Fibroblast of lung (primary cell): Measurements from ENCODE around the gene A2M. TPM values are rescaled to one million over a fixed set of nuclear protein-coding genes. Genes with fewer than 3 reads are reported as not detected.

ENCODE experiments used
- DNase-seq, 2 donors: peaks; one replicate each; pipeline versions ENCODE4 v3.0.0 to v3.0.0-alpha.2; 2010; ENCODE audit warnings: low read depth in 2 of 2
- H2AFZ ChIP-seq: 2 replicates; pipeline ENCODE4 v1.5.1; 2012; ENCODE audit warnings: low read length, control low read depth, inconsistent platforms
- H3K27ac ChIP-seq: 2 replicates; pipeline ENCODE4 v1.5.1; 2011; ENCODE audit warnings: low read length, control low read depth; ENCODE audit not compliant: insufficient read depth
- H3K27me3 ChIP-seq: 2 replicates; pipeline ENCODE4 v1.5.1; 2011; ENCODE audit warnings: mild to moderate bottlenecking, low read length; ENCODE audit not compliant: control insufficient read depth, insufficient read depth
- H3K36me3 ChIP-seq: 2 replicates; pipeline ENCODE4 v1.5.1; 2011; ENCODE audit warnings: low read length; ENCODE audit not compliant: control insufficient read depth, insufficient read depth
- H3K4me1 ChIP-seq: 2 replicates; pipeline ENCODE4 v1.5.1; 2011; ENCODE audit warnings: low read length; ENCODE audit not compliant: control insufficient read depth, insufficient read depth; ENCODE audit errors: extremely low read depth
- H3K4me2 ChIP-seq: 2 replicates; pipeline ENCODE4 v1.5.1; 2011; ENCODE audit warnings: low read length, control low read depth; ENCODE audit not compliant: insufficient read depth; ENCODE audit errors: extremely low read depth
- H3K4me3 ChIP-seq, 4 experiments: fragments of 200-600 bp in 1 of 4; sonication (generic) in 1 of 4; replicated peaks in 1 of 4; 2 replicates each; pipeline ENCODE4 v1.5.1; 2011 to 2016; ENCODE audit warnings: low read length in 4 of 4, low read depth in 3 of 4, mild to moderate bottlenecking in 3 of 4, control low read depth in 2 of 4, inconsistent platforms in 1 of 4, mixed read lengths in 1 of 4; ENCODE audit not compliant: insufficient read depth in 1 of 4; ENCODE audit errors: control extremely low read depth in 1 of 4
- H3K79me2 ChIP-seq: 2 replicates; pipeline ENCODE4 v1.5.1; 2012; ENCODE audit warnings: mild to moderate bottlenecking, low read length, inconsistent platforms; ENCODE audit not compliant: control insufficient read depth, insufficient read depth
- H3K9ac ChIP-seq: 2 replicates; pipeline ENCODE4 v1.5.1; 2011; ENCODE audit warnings: mild to moderate bottlenecking, low read length, control low read depth; ENCODE audit not compliant: insufficient read depth
- H3K9me3 ChIP-seq: 2 replicates; pipeline ENCODE4 v1.5.1; 2012; ENCODE audit warnings: low read depth, low read length; ENCODE audit not compliant: control insufficient read depth, insufficient read depth
- H4K20me1 ChIP-seq: 2 replicates; pipeline ENCODE4 v1.5.1; 2011; ENCODE audit warnings: low read length; ENCODE audit not compliant: control insufficient read depth, insufficient read depth; ENCODE audit errors: extremely low read depth
- EZH2 ChIP-seq: IDR thresholded peaks from 2 replicates; pipeline ENCODE4 v1.5.1; 2012; ENCODE audit warnings: low read length, control low read depth, mild to moderate bottlenecking; ENCODE audit errors: missing control alignments
- polyA plus RNA-seq, 2 donors: library from polyadenylated mRNA; depleted of rRNA in 1 of 2; stranded (reverse) in 1 of 2; unstranded in 1 of 2; fragments of >200 nt; gene quantifications; 2 replicates each; pipeline ENCODE4 v1.2.1, GENCODE V29; 2011 to 2012; ENCODE audit warnings: missing spikeins in 1 of 2
- total RNA-seq: library from RNA; depleted of rRNA; stranded (reverse); fragments of >200 nt; gene quantifications from 2 replicates; pipeline ENCODE4 v1.2.1, GENCODE V29; 2014
- TF ChIP-seq, protein P1 (sequence below), 2 donors: IDR thresholded peaks in 1 of 2; conservative IDR thresholded peaks in 1 of 2; 1 replicate in 1 of 2; 2 replicates in 1 of 2; pipeline ENCODE4 v1.5.1; 2011 to 2012; ENCODE audit warnings: low read length in 2 of 2, control low read depth in 1 of 2, inconsistent platforms in 1 of 2, low read depth in 1 of 2, mild to moderate bottlenecking in 1 of 2

The A2M gene
- total and polyA plus RNA-seq, 2 donors (not counting 1 experiment from before 2014, with no cell fraction given) = 95.0 to 300 TPM

DNA sequence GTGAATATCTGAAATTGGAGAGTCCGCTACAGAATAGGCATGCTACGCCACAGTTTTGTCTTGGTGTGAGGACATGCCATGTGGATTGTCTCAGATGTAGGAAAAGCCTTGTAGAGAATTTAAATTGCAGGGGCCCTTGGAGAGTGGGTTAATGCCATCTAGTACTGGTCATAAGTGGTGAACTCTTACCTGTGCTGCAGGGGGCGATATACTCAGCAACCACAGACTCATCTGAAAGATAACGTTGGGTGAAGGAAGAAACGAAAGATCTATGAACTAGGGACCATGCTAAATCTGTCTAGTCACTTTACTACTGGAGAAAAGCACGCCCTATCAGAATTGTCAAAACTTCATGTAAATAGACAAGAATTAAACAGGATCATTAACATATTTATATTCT is 33.7 kb upstream of the A2M start:
- TF ChIP-seq EZH2 = no peak
- TF ChIP-seq, protein P1, sequence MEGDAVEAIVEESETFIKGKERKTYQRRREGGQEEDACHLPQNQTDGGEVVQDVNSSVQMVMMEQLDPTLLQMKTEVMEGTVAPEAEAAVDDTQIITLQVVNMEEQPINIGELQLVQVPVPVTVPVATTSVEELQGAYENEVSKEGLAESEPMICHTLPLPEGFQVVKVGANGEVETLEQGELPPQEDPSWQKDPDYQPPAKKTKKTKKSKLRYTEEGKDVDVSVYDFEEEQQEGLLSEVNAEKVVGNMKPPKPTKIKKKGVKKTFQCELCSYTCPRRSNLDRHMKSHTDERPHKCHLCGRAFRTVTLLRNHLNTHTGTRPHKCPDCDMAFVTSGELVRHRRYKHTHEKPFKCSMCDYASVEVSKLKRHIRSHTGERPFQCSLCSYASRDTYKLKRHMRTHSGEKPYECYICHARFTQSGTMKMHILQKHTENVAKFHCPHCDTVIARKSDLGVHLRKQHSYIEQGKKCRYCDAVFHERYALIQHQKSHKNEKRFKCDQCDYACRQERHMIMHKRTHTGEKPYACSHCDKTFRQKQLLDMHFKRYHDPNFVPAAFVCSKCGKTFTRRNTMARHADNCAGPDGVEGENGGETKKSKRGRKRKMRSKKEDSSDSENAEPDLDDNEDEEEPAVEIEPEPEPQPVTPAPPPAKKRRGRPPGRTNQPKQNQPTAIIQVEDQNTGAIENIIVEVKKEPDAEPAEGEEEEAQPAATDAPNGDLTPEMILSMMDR (conservative IDR thresholded peaks at IDR 0.05 in 1 of 2, IDR thresholded peaks at IDR 0.05 in 1 of 2; ENCODE audit: low read depth in 1 of 2, low read length in 2 of 2) = no peak
- H3K27ac ChIP-seq = no peak overlapping the region
- H4K20me1 ChIP-seq = no peaks in the 10 kb centered on the region
- DNase-seq = no peak
- H3K4me1 ChIP-seq = no peaks in the 10 kb centered on the region
- no peak overlapping the region for H3K4me3 ChIP-seq
- H3K27me3 ChIP-seq = no peaks in the 10 kb centered on the region
- no peak overlapping the region for H2AFZ ChIP-seq
- no peaks in the 10 kb centered on the region for H3K79me2 ChIP-seq
- H3K36me3 ChIP-seq = no peaks in the 10 kb centered on the region
- no peak overlapping the region for H3K4me2 ChIP-seq
- H3K9me3 ChIP-seq = no peaks in the 10 kb centered on the region
- no peak overlapping the region for H3K9ac ChIP-seq

DNA sequence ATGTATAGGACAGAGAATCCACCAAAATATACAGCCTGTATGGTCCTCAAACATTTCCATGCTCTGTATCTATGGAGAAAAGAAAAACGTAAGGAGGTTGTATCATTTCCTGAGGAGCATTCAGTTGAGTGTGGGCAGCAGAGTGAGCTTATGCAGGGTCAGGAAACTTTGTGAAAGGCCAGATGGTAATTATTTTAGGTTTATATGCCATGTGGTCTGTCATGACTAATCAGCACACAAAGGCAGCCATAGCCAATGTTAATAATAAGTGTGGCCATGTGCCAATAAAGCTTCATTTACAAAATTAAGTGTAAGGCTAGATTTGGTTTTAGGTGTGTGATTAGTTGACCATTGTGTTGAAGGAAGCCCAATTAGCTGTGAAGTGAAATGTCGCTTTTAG is 33.2 kb upstream of the A2M start:
- no peak for DNase-seq
- H3K4me3 ChIP-seq = no peak overlapping the region
- H3K79me2 ChIP-seq = no peaks in the 10 kb centered on the region
- no peaks in the 10 kb centered on the region for H3K27me3 ChIP-seq
- no peaks in the 10 kb centered on the region for H3K36me3 ChIP-seq
- no peak overlapping the region for H3K4me2 ChIP-seq
- TF ChIP-seq, protein P1 (conservative IDR thresholded peaks at IDR 0.05 in 1 of 2, IDR thresholded peaks at IDR 0.05 in 1 of 2; ENCODE audit: low read depth in 1 of 2, low read length in 2 of 2) = no peak
- no peak for TF ChIP-seq EZH2
- H4K20me1 ChIP-seq = no peaks in the 10 kb centered on the region
- no peak overlapping the region for H3K27ac ChIP-seq
- H3K4me1 ChIP-seq = no peaks in the 10 kb centered on the region
- no peaks in the 10 kb centered on the region for H3K9me3 ChIP-seq
- no peak overlapping the region for H3K9ac ChIP-seq
- no peak overlapping the region for H2AFZ ChIP-seq

DNA sequence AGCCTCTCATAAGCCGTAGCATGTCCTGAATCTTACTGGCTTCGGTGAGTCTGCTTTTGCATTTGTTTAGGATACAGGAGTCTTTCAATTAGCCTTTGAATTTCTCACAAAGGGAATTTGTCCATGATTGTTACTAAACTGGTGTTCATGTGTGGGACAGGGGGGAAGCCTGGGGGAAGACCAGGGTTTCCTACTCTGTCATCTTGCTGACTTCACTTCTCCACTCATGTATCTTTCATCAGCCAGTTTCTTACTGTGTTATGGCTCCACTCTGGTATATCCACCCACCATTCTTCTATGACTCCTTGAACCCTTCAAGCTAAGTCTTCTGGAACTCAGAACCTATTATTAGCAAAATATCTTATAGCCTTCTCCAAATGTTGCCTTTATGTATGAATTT is 31.7 kb upstream of the A2M start:
- Histone ChIP-seq H3K4me3 (no peak overlapping the region), H3K4me2 (no peak overlapping the region), H4K20me1 (no peaks in the 10 kb centered on the region), H3K9ac (no peak overlapping the region), H3K27me3 (no peaks in the 10 kb centered on the region), H3K36me3 (no peaks in the 10 kb centered on the region), H3K79me2 (no peaks in the 10 kb centered on the region), H3K9me3 (no peaks in the 10 kb centered on the region), H3K4me1 (no peaks in the 10 kb centered on the region), H3K27ac (no peak overlapping the region), H2AFZ (no peak overlapping the region)
- DNase-seq = no peak
- TF ChIP-seq EZH2 = no peak
- TF ChIP-seq, protein P1 (conservative IDR thresholded peaks at IDR 0.05 in 1 of 2, IDR thresholded peaks at IDR 0.05 in 1 of 2; ENCODE audit: low read depth in 1 of 2, low read length in 2 of 2) = no peak
